Mesenchymal stem cell (in vitro differentiated cells and primary cell): ENCODE measurements around the gene SH3RF1.

Source experiments
- DNase-seq: peaks from one replicate; pipeline ENCODE4 v3.0.0-alpha.2; 2013
- H2AFZ ChIP-seq: one replicate; pipeline ENCODE4 v1.6.1; 2013; ENCODE audit warnings: low read depth, mild to moderate bottlenecking, control low read depth, inconsistent platforms, low read length, moderate library complexity
- H2AK5ac ChIP-seq: 2 replicates; pipeline ENCODE4 v1.6.1; 2013; ENCODE audit warnings: low read length, moderate library complexity, mild to moderate bottlenecking, inconsistent platforms; ENCODE audit not compliant: severe bottlenecking
- H2BK120ac ChIP-seq: one replicate; pipeline ENCODE4 v1.6.1; 2013; ENCODE audit warnings: low read depth, mild to moderate bottlenecking, inconsistent platforms, low read length, moderate library complexity
- H2BK12ac ChIP-seq, 2 experiments: one replicate each; pipeline ENCODE4 v1.6.1; 2013; ENCODE audit warnings: inconsistent platforms in 2 of 2, low read length in 2 of 2, mild to moderate bottlenecking in 2 of 2, moderate library complexity in 2 of 2, control low read depth in 1 of 2
- H2BK15ac ChIP-seq: one replicate; pipeline ENCODE4 v1.6.1; 2013; ENCODE audit warnings: mild to moderate bottlenecking, low read depth, inconsistent platforms; ENCODE audit not compliant: poor library complexity, severe bottlenecking
- H2BK5ac ChIP-seq: 2 replicates; pipeline ENCODE4 v1.6.1; 2013; ENCODE audit warnings: low read depth, mild to moderate bottlenecking, low read length, control low read depth, inconsistent platforms; ENCODE audit not compliant: poor library complexity, severe bottlenecking
- H3K14ac ChIP-seq, 2 experiments: one replicate each; pipeline ENCODE4 v1.6.1; 2013; ENCODE audit warnings: inconsistent platforms in 2 of 2, low read length in 2 of 2, control low read depth in 1 of 2, mild to moderate bottlenecking in 1 of 2, moderate library complexity in 1 of 2
- H3K18ac ChIP-seq, 2 experiments: one replicate each; pipeline ENCODE4 v1.6.1; 2013; ENCODE audit warnings: inconsistent platforms in 2 of 2, low read length in 2 of 2, control low read depth in 1 of 2, low read depth in 1 of 2, mild to moderate bottlenecking in 1 of 2
- H3K23ac ChIP-seq, 2 experiments: one replicate each; pipeline ENCODE4 v1.6.1; 2013; ENCODE audit warnings: inconsistent platforms in 2 of 2, low read length in 2 of 2, mild to moderate bottlenecking in 2 of 2, moderate library complexity in 2 of 2, control low read depth in 1 of 2
- H3K27ac ChIP-seq: 2 replicates; pipeline ENCODE4 v1.5.1; 2013; ENCODE audit warnings: mild to moderate bottlenecking, moderate library complexity, low read length, control low read depth, inconsistent platforms; ENCODE audit not compliant: poor library complexity, severe bottlenecking
- H3K27me3 ChIP-seq, 2 experiments: 2 replicates each; pipeline versions ENCODE4 v1.6.1 to v1.7.0; 2013; ENCODE audit warnings: low read length in 2 of 2, mild to moderate bottlenecking in 2 of 2, moderate library complexity in 2 of 2, control low read depth in 1 of 2, inconsistent platforms in 1 of 2; ENCODE audit not compliant: control insufficient read depth in 1 of 2, insufficient read depth in 1 of 2
- H3K36me3 ChIP-seq, 2 experiments: 2 replicates each; pipeline versions ENCODE4 v1.6.1 to v1.7.0; 2013; ENCODE audit warnings: low read length in 2 of 2, control low read depth in 1 of 2, inconsistent platforms in 1 of 2, low read depth in 1 of 2, mild to moderate bottlenecking in 1 of 2; ENCODE audit not compliant: insufficient read depth in 2 of 2, control insufficient read depth in 1 of 2
- H3K4ac ChIP-seq, 2 experiments: one replicate each; pipeline ENCODE4 v1.6.1; 2013; ENCODE audit warnings: inconsistent platforms in 2 of 2, low read length in 2 of 2, mild to moderate bottlenecking in 2 of 2, moderate library complexity in 2 of 2, control low read depth in 1 of 2, low read depth in 1 of 2
- H3K4me1 ChIP-seq: 2 replicates; pipeline ENCODE4 v1.6.1; 2013; ENCODE audit warnings: low read depth, low read length, control low read depth; ENCODE audit not compliant: control insufficient read depth, insufficient read depth
- H3K4me2 ChIP-seq: 2 replicates; pipeline ENCODE4 v1.6.1; 2013; ENCODE audit warnings: low read length, mild to moderate bottlenecking, inconsistent platforms; ENCODE audit not compliant: poor library complexity, severe bottlenecking
- H3K4me3 ChIP-seq, 2 experiments: 2 replicates each; pipeline versions ENCODE4 v1.5.1 to v1.7.0; 2013; ENCODE audit warnings: low read length in 2 of 2, mild to moderate bottlenecking in 2 of 2, control low read depth in 1 of 2, low read depth in 1 of 2; ENCODE audit not compliant: insufficient read depth in 1 of 2
- H3K79me1 ChIP-seq: replicated peaks from 2 replicates; pipeline ENCODE4 v1.6.1; 2013; ENCODE audit warnings: mild to moderate bottlenecking, control low read depth, low read length, inconsistent platforms; ENCODE audit not compliant: poor library complexity, severe bottlenecking
- H3K9ac ChIP-seq: 2 replicates; pipeline ENCODE4 v1.7.0; 2013; ENCODE audit warnings: mild to moderate bottlenecking, low read length, moderate library complexity
- H3K9me3 ChIP-seq: 2 replicates; pipeline ENCODE4 v1.7.0; 2013; ENCODE audit warnings: mild to moderate bottlenecking, low read length; ENCODE audit not compliant: control insufficient read depth
- H4K8ac ChIP-seq: one replicate; pipeline ENCODE4 v1.6.1; 2013; ENCODE audit warnings: inconsistent platforms, mild to moderate bottlenecking, low read length, moderate library complexity
- H4K91ac ChIP-seq: one replicate; pipeline ENCODE4 v1.6.1; 2013; ENCODE audit warnings: mild to moderate bottlenecking, low read length, inconsistent platforms
- WGBS: methylation state at CpG from one replicate; pipeline ENCODE4 v1.1.7; 2013; ENCODE audit warnings: mixed read lengths; 5-methylcytosine and 5-hydroxymethylcytosine counted together

The SH3RF1 gene

DNA sequence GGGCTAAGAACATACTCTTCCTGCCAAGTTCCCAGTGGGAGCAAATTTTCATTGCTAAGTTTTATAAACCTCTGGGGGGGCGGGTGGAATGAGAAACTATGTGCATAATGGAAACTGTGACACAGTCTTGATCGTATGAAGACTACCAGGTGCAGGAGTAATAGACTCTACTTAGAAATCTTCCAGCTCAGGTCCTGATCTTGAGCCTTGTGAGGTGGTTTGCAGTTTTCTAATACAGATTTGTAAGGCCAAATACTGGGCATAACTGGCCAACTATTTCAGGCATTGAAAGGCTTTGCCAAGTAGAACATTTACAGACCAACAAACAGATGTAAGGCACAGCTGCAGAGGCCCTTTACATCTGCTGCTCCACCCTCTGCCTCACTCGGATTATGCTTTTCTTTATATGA is 171.0 kb downstream of the SH3RF1 start:
- Histone ChIP-seq H3K27me3 (no peaks in the 10 kb centered on the region), H3K4me1 (peaks cover 15% of the 10 kb centered on the region), H3K79me1 (peaks cover 7% of the 10 kb centered on the region), H2BK15ac (no peak overlapping the region), H4K91ac (no peak overlapping the region), H2BK5ac (peak overlapping the region; percentile 79), H3K14ac (no peak overlapping the region), H2AK5ac (peak overlapping the region; percentile 27), H2BK120ac (no peak overlapping the region), H3K4me2 (peak overlapping the region; percentile 18), H3K9me3 (peaks cover 5% of the 10 kb centered on the region), H3K4ac (no peak overlapping the region), H3K4me3 (no peak overlapping the region), H4K8ac (no peak overlapping the region), H3K23ac (no peak overlapping the region), H3K36me3 (peaks cover 6 to 67% of the 10 kb centered on the region in 2 experiments), H2BK12ac (no peak overlapping the region), H3K18ac (no peak overlapping the region), H3K9ac (no peak overlapping the region), H3K27ac (peak overlapping the region; percentile 90), H2AFZ (no peak overlapping the region)
- whole genome bisulfite sequencing: 95% methylated on average over 3 of the region's 3 CpGs
- no peak for DNase-seq

DNA sequence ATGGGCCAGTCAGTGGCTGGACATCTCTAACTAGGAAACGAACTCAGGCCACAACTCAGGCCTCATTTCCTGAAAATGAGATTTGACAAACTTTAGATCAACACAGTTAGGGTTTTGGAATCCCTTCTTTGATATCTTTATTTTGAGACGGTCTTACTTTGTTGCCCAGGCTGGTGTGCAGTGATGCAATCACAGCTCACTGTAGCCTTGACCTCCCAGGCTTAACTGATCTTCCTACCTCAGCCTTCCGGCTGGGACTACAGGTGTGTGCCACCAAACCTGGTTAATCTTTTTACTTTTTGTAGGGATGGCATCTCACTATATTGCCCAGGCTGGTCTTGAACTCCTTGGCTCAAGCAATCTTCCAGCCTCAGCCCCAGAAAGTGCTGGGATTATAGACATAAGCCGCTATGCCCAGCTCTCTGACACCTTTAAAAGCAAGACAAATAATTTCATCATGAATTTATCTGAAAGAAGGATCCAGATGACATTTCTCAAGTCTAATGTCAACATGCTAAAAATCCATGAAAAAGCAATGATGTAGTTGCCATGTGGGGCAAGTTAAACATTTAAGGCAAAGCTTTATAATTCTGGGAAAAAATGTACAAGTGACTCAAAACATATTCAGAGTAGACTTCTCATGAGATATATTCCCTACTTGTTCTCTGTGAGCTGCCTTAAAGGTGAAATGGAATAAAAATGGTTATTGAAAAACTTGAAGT is 171.6 kb downstream of the SH3RF1 start:
- Histone ChIP-seq H4K8ac (no peak overlapping the region), H2BK120ac (no peak overlapping the region), H3K4ac (no peak overlapping the region), H2AK5ac (peak overlapping the region; percentile 61), H3K18ac (no peak overlapping the region), H3K9ac (no peak overlapping the region), H3K4me2 (no peak overlapping the region), H3K27me3 (no peaks in the 10 kb centered on the region), H3K9me3 (peaks cover 5% of the 10 kb centered on the region), H3K36me3 (peaks cover 6 to 62% of the 10 kb centered on the region in 2 experiments), H3K4me1 (peaks cover 15% of the 10 kb centered on the region), H3K4me3 (no peak overlapping the region), H2BK15ac (no peak overlapping the region), H2AFZ (no peak overlapping the region), H2BK12ac (no peak overlapping the region), H4K91ac (no peak overlapping the region), H2BK5ac (peak overlapping the region; percentile 50), H3K14ac (no peak overlapping the region), H3K27ac (peak overlapping the region; percentile 87), H3K23ac (no peak overlapping the region), H3K79me1 (peaks cover 7% of the 10 kb centered on the region)
- WGBS: 100% methylated on average over 4 of the region's 4 CpGs
- DNase-seq: no peak

- Histone ChIP-seq H3K4me1 (peaks cover 11% of the 10 kb centered on the region), H3K79me1 (peaks cover 7% of the 10 kb centered on the region), H2BK15ac (no peak overlapping the region), H2BK12ac (no peak overlapping the region), H3K27me3 (no peaks in the 10 kb centered on the region), H3K36me3 (peaks cover 6 to 61% of the 10 kb centered on the region in 2 experiments), H3K14ac (no peak overlapping the region), H3K27ac (peak overlapping the region; percentile 87), H2AK5ac (peak overlapping the region; percentile 61), H2BK5ac (peak overlapping the region; percentile 50), H4K91ac (no peak overlapping the region), H3K18ac (no peak overlapping the region), H4K8ac (no peak overlapping the region), H3K9me3 (peaks cover 5% of the 10 kb centered on the region), H2AFZ (no peak overlapping the region), H3K23ac (no peak overlapping the region), H3K9ac (no peak overlapping the region), H2BK120ac (no peak overlapping the region), H3K4me3 (no peak overlapping the region), H3K4ac (no peak overlapping the region), H3K4me2 (no peak overlapping the region)
- no peak for DNase-seq
- WGBS: 100% methylated on average over 2 of the region's 2 CpGs
Measured at GRCh38 chr4:169098532-169098931, 172.2 kb downstream of the SH3RF1 start.

GRCh38 chr4:169098054-169098497 is 172.7 kb downstream of the SH3RF1 start:
- Histone ChIP-seq H3K4me1 (peaks cover 11% of the 10 kb centered on the region), H3K27ac (peak overlapping the region; percentile 87), H3K14ac (no peak overlapping the region), H3K4me3 (no peak overlapping the region), H2AK5ac (no peak overlapping the region), H3K36me3 (peaks cover 6 to 61% of the 10 kb centered on the region in 2 experiments), H3K18ac (no peak overlapping the region), H4K8ac (no peak overlapping the region), H3K4me2 (no peak overlapping the region), H2BK120ac (no peak overlapping the region), H4K91ac (no peak overlapping the region), H2AFZ (no peak overlapping the region), H3K79me1 (peaks cover 7% of the 10 kb centered on the region), H2BK15ac (no peak overlapping the region), H3K4ac (no peak overlapping the region), H2BK12ac (no peak overlapping the region), H2BK5ac (no peak overlapping the region), H3K27me3 (no peaks in the 10 kb centered on the region), H3K9ac (no peak overlapping the region), H3K9me3 (peaks cover 5% of the 10 kb centered on the region), H3K23ac (no peak overlapping the region)
- no peak for DNase-seq
- 100% methylated on average over 2 of the region's 2 CpGs for WGBS
